Kidney epithelial cell (primary cell): Measurements from ENCODE around the gene PLCB1. TPM values are rescaled to one million over a fixed set of nuclear protein-coding genes. Genes with fewer than 3 reads are reported as not detected.

Experiments
- DNase-seq: peaks from one replicate; pipeline ENCODE4 v3.0.0-alpha.2; 2010; ENCODE audit warnings: low read depth
- H3K27me3 ChIP-seq: 2 replicates; pipeline ENCODE4 v1.6.0; 2011; ENCODE audit warnings: low read length; ENCODE audit not compliant: control insufficient read depth, insufficient read depth
- H3K36me3 ChIP-seq: 2 replicates; pipeline ENCODE4 v1.5.1; 2011; ENCODE audit warnings: low read length; ENCODE audit not compliant: control insufficient read depth, insufficient read depth
- H3K4me3 ChIP-seq: 2 replicates; pipeline ENCODE4 v1.5.1; 2011; ENCODE audit warnings: low read depth, mild to moderate bottlenecking, control low read depth, low read length
- total RNA-seq: library from RNA; depleted of rRNA; stranded (reverse); fragments of >200 nt; gene quantifications from 2 replicates; pipeline ENCODE4 v1.2.3, GENCODE V29; 2015
- TF ChIP-seq, protein P1 (sequence below): IDR thresholded peaks from 2 replicates; pipeline ENCODE4 v1.5.1; 2011; ENCODE audit warnings: mild to moderate bottlenecking, moderate library complexity, low read length, control low read depth, inconsistent platforms; ENCODE audit not compliant: insufficient read depth, poor library complexity, severe bottlenecking

Gene PLCB1
- total RNA-seq, 1 donor from 2014 or later, result 5.1 TPM

GRCh38 chr20:8661229-8661952 is 529.3 kb downstream of the PLCB1 start:
- TF ChIP-seq, protein P1, sequence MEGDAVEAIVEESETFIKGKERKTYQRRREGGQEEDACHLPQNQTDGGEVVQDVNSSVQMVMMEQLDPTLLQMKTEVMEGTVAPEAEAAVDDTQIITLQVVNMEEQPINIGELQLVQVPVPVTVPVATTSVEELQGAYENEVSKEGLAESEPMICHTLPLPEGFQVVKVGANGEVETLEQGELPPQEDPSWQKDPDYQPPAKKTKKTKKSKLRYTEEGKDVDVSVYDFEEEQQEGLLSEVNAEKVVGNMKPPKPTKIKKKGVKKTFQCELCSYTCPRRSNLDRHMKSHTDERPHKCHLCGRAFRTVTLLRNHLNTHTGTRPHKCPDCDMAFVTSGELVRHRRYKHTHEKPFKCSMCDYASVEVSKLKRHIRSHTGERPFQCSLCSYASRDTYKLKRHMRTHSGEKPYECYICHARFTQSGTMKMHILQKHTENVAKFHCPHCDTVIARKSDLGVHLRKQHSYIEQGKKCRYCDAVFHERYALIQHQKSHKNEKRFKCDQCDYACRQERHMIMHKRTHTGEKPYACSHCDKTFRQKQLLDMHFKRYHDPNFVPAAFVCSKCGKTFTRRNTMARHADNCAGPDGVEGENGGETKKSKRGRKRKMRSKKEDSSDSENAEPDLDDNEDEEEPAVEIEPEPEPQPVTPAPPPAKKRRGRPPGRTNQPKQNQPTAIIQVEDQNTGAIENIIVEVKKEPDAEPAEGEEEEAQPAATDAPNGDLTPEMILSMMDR, result no peak
- Histone ChIP-seq H3K36me3 (no peaks in the 10 kb centered on the region), H3K27me3 (no peaks in the 10 kb centered on the region), H3K4me3 (no peak overlapping the region)
- no peak for DNase-seq

DNA sequence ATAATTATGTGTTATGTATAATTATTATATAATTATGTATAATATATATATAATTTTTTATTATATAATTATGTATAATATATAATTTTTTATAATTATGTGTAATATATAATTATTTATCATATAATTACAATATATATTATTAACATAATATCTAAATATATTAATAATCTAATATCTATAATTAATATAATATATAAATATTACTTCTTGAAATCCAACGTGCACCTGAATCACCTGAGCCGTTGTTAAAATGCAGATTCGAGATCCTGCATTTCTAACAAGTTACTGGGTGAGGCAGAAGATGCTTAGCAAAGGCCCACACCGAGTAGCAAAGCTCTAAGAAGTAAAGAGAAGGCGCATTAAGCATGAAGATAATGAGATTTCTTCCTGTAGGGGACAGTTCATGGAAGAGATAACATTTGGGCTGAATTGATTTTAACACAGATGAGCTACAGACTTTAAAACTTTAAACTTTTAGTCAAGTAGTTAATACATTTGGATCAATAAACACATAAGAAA is 530.4 kb downstream of the PLCB1 start:
- DNase-seq, result no peak
- H3K36me3 ChIP-seq, result no peaks in the 10 kb centered on the region
- TF ChIP-seq, protein P1, result no peak
- no peak overlapping the region for H3K4me3 ChIP-seq
- H3K27me3 ChIP-seq, result no peaks in the 10 kb centered on the region

DNA sequence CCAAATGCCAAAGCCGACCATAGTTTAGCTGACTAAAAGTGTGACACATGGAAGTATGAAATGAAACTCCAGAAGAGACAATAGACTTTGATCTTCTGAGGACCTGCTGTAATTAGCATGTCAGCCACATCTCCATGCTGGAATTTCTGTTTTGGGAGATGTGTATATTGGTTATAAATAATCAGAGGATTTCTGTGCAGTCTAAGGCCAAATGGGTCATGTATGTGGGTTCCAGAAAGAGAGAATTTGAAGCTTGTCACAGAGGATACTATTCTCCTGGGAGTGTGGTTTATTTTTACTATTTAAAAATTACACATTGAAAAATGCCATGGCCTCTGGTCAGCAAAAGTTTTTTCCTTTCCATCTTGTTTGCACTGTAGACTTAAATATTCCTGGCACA is 531.4 kb downstream of the PLCB1 start:
- Histone ChIP-seq H3K27me3 (no peaks in the 10 kb centered on the region), H3K4me3 (no peak overlapping the region), H3K36me3 (no peaks in the 10 kb centered on the region)
- TF ChIP-seq, protein P1, result no peak
- no peak for DNase-seq

- Histone ChIP-seq H3K36me3 (no peaks in the 10 kb centered on the region), H3K4me3 (no peak overlapping the region), H3K27me3 (no peaks in the 10 kb centered on the region)
- TF ChIP-seq, protein P1, result peak; percentile 6
- no peak for DNase-seq
Observed at GRCh38 chr20:8664778-8665177, 532.7 kb downstream of the PLCB1 start.

DNA sequence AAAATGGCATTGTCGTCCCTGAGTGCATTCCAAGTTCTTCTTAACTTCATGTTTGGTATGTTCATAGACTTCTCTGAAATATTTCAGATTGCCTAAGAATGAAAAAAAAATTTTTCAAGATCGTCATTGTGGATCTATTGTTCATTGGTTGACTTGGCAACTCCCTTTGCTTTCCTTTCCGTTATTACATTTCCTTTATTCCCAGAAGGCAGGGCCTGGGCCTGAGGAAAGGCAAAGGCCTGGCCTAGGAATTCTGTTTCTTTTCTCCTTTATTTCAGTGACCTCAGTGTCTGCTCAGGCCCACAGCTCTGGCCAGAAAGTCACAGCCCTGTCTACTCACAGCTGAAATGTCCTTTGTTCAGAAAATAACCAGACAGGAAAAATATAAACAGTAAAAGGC is 535.2 kb downstream of the PLCB1 start:
- DNase-seq, result no peak
- H3K4me3 ChIP-seq, result no peak overlapping the region

More for the DNA sequence above, 535.2 kb downstream of the PLCB1 start:
- Histone ChIP-seq H3K27me3 (no peaks in the 10 kb centered on the region), H3K36me3 (no peaks in the 10 kb centered on the region)
- TF ChIP-seq, protein P1, result no peak
